Peyer's patch (tissue), 4 donors: ENCODE results near the gene CACNA1A.

Experiments used
- CTCF ChIP-seq, 6 experiments: fragments of 450-650 bp in 4 of 6; fragments of 200-600 bp in 2 of 6; sonication (generic) in 1 of 6; IDR thresholded peaks; one replicate each; pipeline ENCODE4 v1.5.1; 2017 to 2019; ENCODE audit warnings: antibody characterized with exemption in 6 of 6, mild to moderate bottlenecking in 3 of 6, moderate library complexity in 1 of 6
- POLR2A ChIP-seq, 2 donors: fragments of 450-650 bp; IDR thresholded peaks; one replicate each; pipeline ENCODE4 v1.5.1; 2017; ENCODE audit warnings: antibody characterized with exemption in 2 of 2, mild to moderate bottlenecking in 2 of 2, moderate library complexity in 2 of 2

GRCh38 chr19:13398780-13399726 lies 107.2 kb downstream of the CACNA1A start:
- TF ChIP-seq POLR2A (IDR thresholded peaks at IDR 0.05) (no peak), CTCF (IDR thresholded peaks at IDR 0.05) (no peak)
